NCI-H2029 treated with DMSO at 0.1 percent for 48 hours (cell line): Measurements from ENCODE around the gene ARL4C.

Experiments used
- DNase-seq: peaks from one replicate; lab custom pipeline; 2025; lab: John Stamatoyannopoulos, UW

Gene ARL4C

GRCh38 chr2:234447189-234447588 lies 49.7 kb downstream of the ARL4C start:
- DNase-seq: no peak

- no peak for DNase-seq
Observed at GRCh38 chr2:234446404-234447076, 50.3 kb downstream of the ARL4C start.

GRCh38 chr2:234444893-234445292 lies 52.0 kb downstream of the ARL4C start:
- no peak for DNase-seq

GRCh38 chr2:234444242-234444730 lies 52.6 kb downstream of the ARL4C start:
- DNase-seq: no peak
